ENCODE results near the gene TRAF2.

TRAF2 gene

DNA sequence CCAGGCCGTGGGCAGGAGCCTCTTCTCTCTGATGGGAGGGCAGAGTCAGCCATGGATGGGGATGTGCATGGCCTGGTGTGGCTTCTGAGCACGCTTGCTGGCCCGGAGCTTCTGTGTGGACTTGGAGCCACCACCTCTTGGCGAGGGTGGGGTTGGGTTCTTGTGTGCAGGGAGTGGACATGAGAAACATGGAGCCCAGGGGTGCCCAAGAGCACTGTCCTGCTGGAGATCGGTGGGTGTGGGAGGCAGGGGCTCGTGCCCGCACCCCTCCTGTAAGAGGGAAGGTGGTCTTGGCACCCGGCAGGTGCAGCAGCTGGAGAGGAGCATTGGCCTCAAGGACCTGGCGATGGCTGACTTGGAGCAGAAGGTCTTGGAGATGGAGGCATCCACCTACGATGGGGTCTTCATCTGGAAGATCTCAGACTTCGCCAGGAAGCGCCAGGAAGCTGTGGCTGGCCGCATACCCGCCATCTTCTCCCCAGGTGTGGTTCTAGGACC is 34.5 kb downstream of the TRAF2 start:
- TF ChIP-seq, protein P1, sequence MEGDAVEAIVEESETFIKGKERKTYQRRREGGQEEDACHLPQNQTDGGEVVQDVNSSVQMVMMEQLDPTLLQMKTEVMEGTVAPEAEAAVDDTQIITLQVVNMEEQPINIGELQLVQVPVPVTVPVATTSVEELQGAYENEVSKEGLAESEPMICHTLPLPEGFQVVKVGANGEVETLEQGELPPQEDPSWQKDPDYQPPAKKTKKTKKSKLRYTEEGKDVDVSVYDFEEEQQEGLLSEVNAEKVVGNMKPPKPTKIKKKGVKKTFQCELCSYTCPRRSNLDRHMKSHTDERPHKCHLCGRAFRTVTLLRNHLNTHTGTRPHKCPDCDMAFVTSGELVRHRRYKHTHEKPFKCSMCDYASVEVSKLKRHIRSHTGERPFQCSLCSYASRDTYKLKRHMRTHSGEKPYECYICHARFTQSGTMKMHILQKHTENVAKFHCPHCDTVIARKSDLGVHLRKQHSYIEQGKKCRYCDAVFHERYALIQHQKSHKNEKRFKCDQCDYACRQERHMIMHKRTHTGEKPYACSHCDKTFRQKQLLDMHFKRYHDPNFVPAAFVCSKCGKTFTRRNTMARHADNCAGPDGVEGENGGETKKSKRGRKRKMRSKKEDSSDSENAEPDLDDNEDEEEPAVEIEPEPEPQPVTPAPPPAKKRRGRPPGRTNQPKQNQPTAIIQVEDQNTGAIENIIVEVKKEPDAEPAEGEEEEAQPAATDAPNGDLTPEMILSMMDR (IDR thresholded peaks at IDR 0.05) = no peak
- H3K4me1 ChIP-seq = no peaks in the 10 kb centered on the region
- H3K9me3 ChIP-seq (ENCODE audit: control insufficient read depth, low read length) = no peaks in the 10 kb centered on the region
- no peak overlapping the region for H3K4me3 ChIP-seq (ENCODE audit: low read depth, low read length)
- no peak overlapping the region for H3K27ac ChIP-seq
- no peak overlapping the region for H2AFZ ChIP-seq
- no peaks in the 10 kb centered on the region for H3K36me3 ChIP-seq (ENCODE audit: control insufficient read depth, insufficient read depth, low read length)
- no peak overlapping the region for H3K9ac ChIP-seq
- no peak overlapping the region for H3K4me2 ChIP-seq (ENCODE audit: low read length)
- H3K27me3 ChIP-seq (ENCODE audit: control insufficient read depth, insufficient read depth, low read length) = no peaks in the 10 kb centered on the region
- no peaks in the 10 kb centered on the region for H3K79me2 ChIP-seq

DNA sequence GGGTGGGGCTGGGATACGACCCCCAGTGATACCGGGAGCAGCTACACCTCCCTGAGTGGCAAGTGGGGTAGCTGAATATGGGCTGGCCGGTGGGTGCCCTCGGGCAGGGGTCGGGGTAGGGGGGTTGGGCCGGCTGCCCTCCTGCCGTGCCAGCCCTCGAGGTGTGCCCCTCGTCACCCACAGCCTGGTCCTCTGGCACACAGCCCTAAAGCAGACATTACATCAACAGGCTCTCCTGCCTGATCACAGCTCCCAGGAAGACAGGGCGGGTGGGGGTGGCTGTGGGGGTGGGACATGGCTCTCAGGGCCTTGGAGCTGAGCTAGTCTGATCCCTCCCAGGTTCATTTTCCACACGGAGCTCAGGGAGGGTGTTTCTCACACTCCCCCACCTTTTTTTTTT is 35.0 kb downstream of the TRAF2 start:
- no peak overlapping the region for H3K4me2 ChIP-seq (ENCODE audit: low read length)
- H3K27me3 ChIP-seq (ENCODE audit: control insufficient read depth, insufficient read depth, low read length) = no peaks in the 10 kb centered on the region
- H2AFZ ChIP-seq = no peak overlapping the region
- no peaks in the 10 kb centered on the region for H3K36me3 ChIP-seq (ENCODE audit: control insufficient read depth, insufficient read depth, low read length)
- TF ChIP-seq, protein P1 (IDR thresholded peaks at IDR 0.05) = no peak
- no peaks in the 10 kb centered on the region for H3K79me2 ChIP-seq
- no peaks in the 10 kb centered on the region for H3K4me1 ChIP-seq
- H3K4me3 ChIP-seq (ENCODE audit: low read depth, low read length) = no peak overlapping the region
- H3K9ac ChIP-seq = no peak overlapping the region
- H3K9me3 ChIP-seq (ENCODE audit: control insufficient read depth, low read length) = no peaks in the 10 kb centered on the region
- H3K27ac ChIP-seq = no peak overlapping the region

DNA sequence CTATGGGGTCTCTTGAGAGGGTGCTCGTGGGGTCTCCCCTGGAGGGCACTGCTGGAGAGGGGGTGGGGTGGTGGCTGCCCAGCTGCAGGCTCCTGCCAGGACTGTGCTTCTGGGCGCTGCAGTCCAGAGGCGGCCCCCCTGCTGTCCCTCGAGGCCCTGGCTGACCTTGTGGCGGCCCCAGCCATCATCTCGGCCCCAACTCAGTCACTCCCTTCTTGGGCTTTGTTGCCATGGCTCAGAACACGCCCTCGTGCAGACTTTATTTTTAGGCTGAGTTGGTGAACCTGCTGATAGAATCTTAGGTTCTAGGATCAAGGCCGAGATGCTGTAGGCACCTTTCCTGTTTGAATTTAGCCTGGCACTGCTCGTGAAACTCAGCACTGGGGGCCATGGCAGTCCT is 35.4 kb downstream of the TRAF2 start:
- no peaks in the 10 kb centered on the region for H3K9me3 ChIP-seq (ENCODE audit: control insufficient read depth, low read length)
- H3K4me2 ChIP-seq (ENCODE audit: low read length) = no peak overlapping the region
- no peaks in the 10 kb centered on the region for H3K36me3 ChIP-seq (ENCODE audit: control insufficient read depth, insufficient read depth, low read length)
- no peaks in the 10 kb centered on the region for H3K27me3 ChIP-seq (ENCODE audit: control insufficient read depth, insufficient read depth, low read length)
- H3K4me1 ChIP-seq = no peaks in the 10 kb centered on the region
- no peak overlapping the region for H3K27ac ChIP-seq
- H2AFZ ChIP-seq = no peak overlapping the region
- H3K9ac ChIP-seq = no peak overlapping the region
- TF ChIP-seq, protein P1 (IDR thresholded peaks at IDR 0.05) = no peak
- H3K4me3 ChIP-seq (ENCODE audit: low read depth, low read length) = no peak overlapping the region
- H3K79me2 ChIP-seq = no peaks in the 10 kb centered on the region

DNA sequence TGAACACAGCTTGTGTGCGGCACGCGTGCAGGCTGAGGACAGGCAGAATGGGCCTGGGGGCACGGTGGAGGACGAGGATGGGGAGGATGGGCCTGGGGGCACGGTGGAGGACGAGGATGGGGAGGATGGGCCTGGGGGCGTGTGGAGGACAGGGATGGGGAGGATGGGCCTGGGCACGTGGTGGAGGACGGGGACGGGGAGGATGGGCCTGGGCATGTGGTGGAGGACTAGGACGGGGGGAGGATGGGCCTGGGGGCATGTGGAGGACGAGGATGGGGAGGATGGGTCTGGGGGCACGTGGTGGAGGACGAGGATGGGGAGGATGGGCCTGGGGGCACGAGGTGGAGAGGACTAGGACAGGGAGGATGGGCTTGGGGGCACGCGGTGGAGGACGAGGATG is 36.2 kb downstream of the TRAF2 start:
- no peaks in the 10 kb centered on the region for H3K4me1 ChIP-seq
- no peak overlapping the region for H3K4me2 ChIP-seq (ENCODE audit: low read length)
- no peak overlapping the region for H3K9ac ChIP-seq
- no peaks in the 10 kb centered on the region for H3K79me2 ChIP-seq
- TF ChIP-seq, protein P1 (IDR thresholded peaks at IDR 0.05) = no peak
- H3K4me3 ChIP-seq (ENCODE audit: low read depth, low read length) = no peak overlapping the region
- no peaks in the 10 kb centered on the region for H3K27me3 ChIP-seq (ENCODE audit: control insufficient read depth, insufficient read depth, low read length)
- no peaks in the 10 kb centered on the region for H3K36me3 ChIP-seq (ENCODE audit: control insufficient read depth, insufficient read depth, low read length)
- no peak overlapping the region for H2AFZ ChIP-seq
- H3K9me3 ChIP-seq (ENCODE audit: control insufficient read depth, low read length) = no peaks in the 10 kb centered on the region
- no peak overlapping the region for H3K27ac ChIP-seq

DNA sequence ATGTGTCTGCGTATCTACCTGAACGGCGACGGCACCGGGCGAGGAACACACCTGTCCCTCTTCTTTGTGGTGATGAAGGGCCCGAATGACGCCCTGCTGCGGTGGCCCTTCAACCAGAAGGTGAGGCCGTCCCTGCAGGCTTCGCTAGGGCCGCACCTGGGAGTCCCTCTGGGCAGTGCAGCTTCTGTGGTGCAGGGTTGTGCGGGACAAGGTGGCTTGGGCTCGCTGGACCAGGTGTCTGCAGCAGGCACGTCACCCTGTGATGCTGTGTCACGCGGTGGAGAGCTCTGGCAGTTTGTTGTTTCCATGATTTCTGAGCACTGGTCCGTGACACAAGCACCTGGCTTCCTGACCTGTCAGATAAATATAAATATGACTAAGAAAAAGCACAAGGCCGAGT is 37.6 kb downstream of the TRAF2 start:
- H2AFZ ChIP-seq = no peak overlapping the region
- TF ChIP-seq, protein P1 (IDR thresholded peaks at IDR 0.05) = no peak
- no peaks in the 10 kb centered on the region for H3K9me3 ChIP-seq (ENCODE audit: control insufficient read depth, low read length)
- no peaks in the 10 kb centered on the region for H3K27me3 ChIP-seq (ENCODE audit: control insufficient read depth, insufficient read depth, low read length)
- H3K4me3 ChIP-seq (ENCODE audit: low read depth, low read length) = no peak overlapping the region
- H3K4me2 ChIP-seq (ENCODE audit: low read length) = no peak overlapping the region
- H3K79me2 ChIP-seq = no peaks in the 10 kb centered on the region
- H3K36me3 ChIP-seq (ENCODE audit: control insufficient read depth, insufficient read depth, low read length) = no peaks in the 10 kb centered on the region
- H3K4me1 ChIP-seq = no peaks in the 10 kb centered on the region
- H3K27ac ChIP-seq = no peak overlapping the region
- H3K9ac ChIP-seq = no peak overlapping the region

Data from parathyroid adenoma (tissue), 2 donors.